ENCODE data around the gene APCDD1L. TPM values are rescaled to one million over a fixed set of nuclear protein-coding genes. Genes with fewer than 3 reads are reported as not detected.

Gene APCDD1L
- polyA plus RNA-seq, 1 donor from 2014 or later, result not detected

DNA sequence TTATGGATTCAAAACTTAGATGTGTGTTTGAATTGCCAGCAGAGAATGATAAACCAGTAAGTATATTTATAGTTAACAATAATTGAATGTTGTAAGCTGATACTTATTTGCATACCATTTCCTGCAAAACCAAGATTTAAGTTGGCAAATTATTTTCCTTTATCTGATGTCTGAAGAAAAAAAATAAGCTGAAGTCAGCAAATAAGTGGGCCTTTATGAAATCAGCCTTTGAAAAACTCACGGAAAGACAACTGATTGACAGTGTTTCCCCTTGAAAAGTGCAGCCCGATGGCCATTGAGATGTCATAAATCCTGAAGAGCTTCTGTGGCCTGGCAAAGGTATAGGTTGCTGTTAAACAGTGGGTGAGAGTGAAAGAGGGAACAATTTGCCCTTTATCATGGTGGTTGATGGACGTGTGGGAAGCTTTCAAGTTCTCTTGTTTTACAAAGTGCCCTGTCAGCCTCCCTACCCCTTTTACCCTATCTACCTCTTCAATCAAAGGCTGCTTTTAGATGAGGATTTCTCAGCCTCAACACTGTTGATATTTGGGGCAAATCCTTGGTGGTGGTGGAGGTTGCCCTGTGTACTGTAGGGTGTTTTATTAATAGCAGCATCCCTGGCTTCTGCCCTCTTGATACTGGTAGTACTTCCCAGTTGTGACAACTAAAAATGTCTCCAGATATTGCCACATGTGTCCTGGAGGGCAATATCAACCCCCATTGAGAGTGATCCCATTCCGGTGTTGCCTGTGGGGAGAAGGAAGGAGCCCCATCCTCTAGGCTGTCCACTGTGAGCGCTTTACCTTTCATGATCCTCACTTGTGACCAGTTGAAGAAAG, 76.0 kb downstream of the APCDD1L start:
- Histone ChIP-seq H3K36me3 (ENCODE audit: insufficient read depth, low read length) (no peaks in the 10 kb centered on the region), H3F3A (ENCODE audit: insufficient read depth, low read length, poor library complexity, severe bottlenecking) (no peaks in the 10 kb centered on the region), H3K27ac (ENCODE audit: low read length) (no peak overlapping the region), H3K27me3 (ENCODE audit: insufficient read depth, low read depth, low read length) (no peaks in the 10 kb centered on the region), H4K20me1 (ENCODE audit: insufficient read depth) (no peaks in the 10 kb centered on the region), H3K4me3 (ENCODE audit: low read length) (no peak overlapping the region), H3K9ac (ENCODE audit: low read length) (no peak overlapping the region), H2AFZ (ENCODE audit: low read depth, low read length) (no peak overlapping the region), H3K79me2 (replicated peaks; ENCODE audit: insufficient read depth, low read length) (peaks cover 5% of the 10 kb centered on the region), H3K9me2 (ENCODE audit: insufficient read depth, low read length) (no peaks in the 10 kb centered on the region), H3K4me2 (ENCODE audit: low read length) (no peak overlapping the region), H3K9me3 (ENCODE audit: low read length) (no peaks in the 10 kb centered on the region)
- no peak for TF ChIP-seq REST (IDR thresholded peaks at IDR 0.05; ENCODE audit: borderline replicate concordance)

DNA sequence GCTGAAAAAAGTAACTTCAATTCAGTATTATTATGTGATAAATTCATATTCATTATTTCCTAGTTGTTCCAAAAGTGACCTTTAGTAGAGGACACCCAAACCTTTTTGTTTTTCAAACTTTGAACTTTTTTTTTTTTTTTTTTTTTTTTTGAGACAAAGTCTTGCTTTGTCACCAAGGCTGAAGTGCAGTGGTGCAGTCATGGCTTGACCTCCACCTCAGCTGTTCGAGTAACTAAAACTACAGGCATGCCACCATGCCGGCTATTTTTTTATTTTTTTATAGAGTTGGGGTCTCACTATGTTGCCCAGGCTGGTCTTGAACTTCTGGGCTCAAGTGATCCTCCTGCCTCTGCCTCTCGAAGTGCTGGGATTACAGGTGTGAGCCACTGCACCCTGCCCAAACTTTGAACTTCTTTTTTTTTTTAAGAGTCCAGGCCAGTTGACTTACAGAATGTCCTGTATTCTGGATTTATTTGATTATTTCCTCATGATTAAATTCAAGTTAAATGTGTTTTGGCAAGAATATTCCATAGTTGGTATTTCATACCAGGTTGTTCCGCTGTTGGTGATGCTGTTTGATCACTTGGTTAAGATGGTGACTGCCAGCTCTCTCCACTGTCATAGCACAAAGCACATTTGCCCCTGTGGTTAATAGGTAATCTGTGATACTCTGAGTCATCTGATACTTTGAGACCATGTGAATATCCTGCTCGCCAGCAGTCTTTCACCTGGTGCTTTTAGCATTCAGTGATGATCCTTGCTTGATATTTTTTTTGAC, 78.1 kb downstream of the APCDD1L start:
- H3K9me2 ChIP-seq (ENCODE audit: insufficient read depth, low read length), result no peaks in the 10 kb centered on the region
- H3K4me2 ChIP-seq (ENCODE audit: low read length), result no peak overlapping the region
- peaks cover 16% of the 10 kb centered on the region for H3K79me2 ChIP-seq (replicated peaks; ENCODE audit: insufficient read depth, low read length)
- no peak overlapping the region for H3K27ac ChIP-seq (ENCODE audit: low read length)
- no peaks in the 10 kb centered on the region for H3K27me3 ChIP-seq (ENCODE audit: insufficient read depth, low read depth, low read length)
- no peaks in the 10 kb centered on the region for H3K36me3 ChIP-seq (ENCODE audit: insufficient read depth, low read length)
- H2AFZ ChIP-seq (ENCODE audit: low read depth, low read length), result no peak overlapping the region
- no peaks in the 10 kb centered on the region for H4K20me1 ChIP-seq (ENCODE audit: insufficient read depth)
- no peak overlapping the region for H3K9ac ChIP-seq (ENCODE audit: low read length)
- H3F3A ChIP-seq (ENCODE audit: insufficient read depth, low read length, poor library complexity, severe bottlenecking), result no peaks in the 10 kb centered on the region
- no peak overlapping the region for H3K4me3 ChIP-seq (ENCODE audit: low read length)
- TF ChIP-seq EZH2 (IDR thresholded peaks at IDR 0.05; ENCODE audit: borderline replicate concordance, insufficient read depth, low read length, poor library complexity, severe bottlenecking), result no peak
- no peaks in the 10 kb centered on the region for H3K9me3 ChIP-seq (ENCODE audit: low read length)

GRCh38 chr20:58435237-58435636, 80.0 kb downstream of the APCDD1L start:
- Histone ChIP-seq H3K27me3 (ENCODE audit: insufficient read depth, low read depth, low read length) (no peaks in the 10 kb centered on the region), H3K4me3 (ENCODE audit: low read length) (no peak overlapping the region), H2AFZ (ENCODE audit: low read depth, low read length) (no peak overlapping the region), H3K9me2 (ENCODE audit: insufficient read depth, low read length) (no peaks in the 10 kb centered on the region), H3K9ac (ENCODE audit: low read length) (no peak overlapping the region), H3K79me2 (replicated peaks; ENCODE audit: insufficient read depth, low read length) (peaks cover 16% of the 10 kb centered on the region), H3F3A (ENCODE audit: insufficient read depth, low read length, poor library complexity, severe bottlenecking) (no peaks in the 10 kb centered on the region), H3K4me2 (ENCODE audit: low read length) (no peak overlapping the region), H4K20me1 (ENCODE audit: insufficient read depth) (no peaks in the 10 kb centered on the region), H3K27ac (ENCODE audit: low read length) (no peak overlapping the region), H3K36me3 (ENCODE audit: insufficient read depth, low read length) (no peaks in the 10 kb centered on the region), H3K9me3 (ENCODE audit: low read length) (no peaks in the 10 kb centered on the region)
- TF ChIP-seq, protein P1, sequence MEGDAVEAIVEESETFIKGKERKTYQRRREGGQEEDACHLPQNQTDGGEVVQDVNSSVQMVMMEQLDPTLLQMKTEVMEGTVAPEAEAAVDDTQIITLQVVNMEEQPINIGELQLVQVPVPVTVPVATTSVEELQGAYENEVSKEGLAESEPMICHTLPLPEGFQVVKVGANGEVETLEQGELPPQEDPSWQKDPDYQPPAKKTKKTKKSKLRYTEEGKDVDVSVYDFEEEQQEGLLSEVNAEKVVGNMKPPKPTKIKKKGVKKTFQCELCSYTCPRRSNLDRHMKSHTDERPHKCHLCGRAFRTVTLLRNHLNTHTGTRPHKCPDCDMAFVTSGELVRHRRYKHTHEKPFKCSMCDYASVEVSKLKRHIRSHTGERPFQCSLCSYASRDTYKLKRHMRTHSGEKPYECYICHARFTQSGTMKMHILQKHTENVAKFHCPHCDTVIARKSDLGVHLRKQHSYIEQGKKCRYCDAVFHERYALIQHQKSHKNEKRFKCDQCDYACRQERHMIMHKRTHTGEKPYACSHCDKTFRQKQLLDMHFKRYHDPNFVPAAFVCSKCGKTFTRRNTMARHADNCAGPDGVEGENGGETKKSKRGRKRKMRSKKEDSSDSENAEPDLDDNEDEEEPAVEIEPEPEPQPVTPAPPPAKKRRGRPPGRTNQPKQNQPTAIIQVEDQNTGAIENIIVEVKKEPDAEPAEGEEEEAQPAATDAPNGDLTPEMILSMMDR (IDR thresholded peaks at IDR 0.05; ENCODE audit: poor library complexity, severe bottlenecking), result no peak
- TF ChIP-seq MXI1 (conservative IDR thresholded peaks at IDR 0.05; ENCODE audit: poor library complexity, severe bottlenecking), result no peak
- TF ChIP-seq EP300 (conservative IDR thresholded peaks at IDR 0.05; ENCODE audit: poor library complexity, severe bottlenecking), result no peak
- TF ChIP-seq POLR2AphosphoS5 (IDR thresholded peaks at IDR 0.05), result no peak
- TF ChIP-seq REST (IDR thresholded peaks at IDR 0.05; ENCODE audit: borderline replicate concordance), result no peak
- no peak for TF ChIP-seq SMC3 (conservative IDR thresholded peaks at IDR 0.05; ENCODE audit: poor library complexity)

All from neural cell (in vitro differentiated cells).